GM18861 (cell line): Measurements from ENCODE around the gene MYO1B.
A peak's percentile ranks its signal among the peaks of the same experiment; 100 is the strongest.

ENCODE experiments used
- ATAC-seq: cut with Tn5 transposase; IDR thresholded peaks from one replicate; pipeline ENCODE4 v1.9.1; 2021; ENCODE audit not compliant: unreplicated experiment

MYO1B gene

GRCh38 chr2:191245046-191245868, at the start of gene MYO1B:
Gene MYO1B (plus strand): TSS chr2:191245404. CDS start chr2:191276896, 31,492 bp downstream.
- ATAC-seq = peak; percentile 55

GRCh38 chr2:191197096-191197495, 48.1 kb upstream of the MYO1B start:
- no peak for ATAC-seq

- ATAC-seq = no peak
Observed at GRCh38 chr2:191198271-191198670, 46.9 kb upstream of the MYO1B start.

- ATAC-seq = no peak
Observed at GRCh38 chr2:191199929-191200512, 45.2 kb upstream of the MYO1B start.

- ATAC-seq = no peak
Observed at GRCh38 chr2:191200910-191201309, 44.3 kb upstream of the MYO1B start.

- ATAC-seq = no peak
Observed at GRCh38 chr2:191202209-191202721, 42.9 kb upstream of the MYO1B start.

- no peak for ATAC-seq
Observed at GRCh38 chr2:191202881-191203397, 42.3 kb upstream of the MYO1B start.

- peak; percentile 71 for ATAC-seq
Observed at GRCh38 chr2:191204433-191204832, 40.8 kb upstream of the MYO1B start.

- no peak for ATAC-seq
Observed at GRCh38 chr2:191206613-191207471, 38.4 kb upstream of the MYO1B start.

- ATAC-seq = no peak
Observed at GRCh38 chr2:191209340-191209739, 35.9 kb upstream of the MYO1B start.

GRCh38 chr2:191212119-191212518, 33.1 kb upstream of the MYO1B start:
- no peak for ATAC-seq

- no peak for ATAC-seq
Observed at GRCh38 chr2:191213333-191213732, 31.9 kb upstream of the MYO1B start.

- no peak for ATAC-seq
Observed at GRCh38 chr2:191215230-191215629, 30.0 kb upstream of the MYO1B start.

GRCh38 chr2:191215666-191216065, 29.5 kb upstream of the MYO1B start:
- no peak for ATAC-seq

- no peak for ATAC-seq
Observed at GRCh38 chr2:191217580-191217979, 27.6 kb upstream of the MYO1B start.

- peak; percentile 41 for ATAC-seq
Observed at GRCh38 chr2:191218292-191218898, 26.8 kb upstream of the MYO1B start.

- ATAC-seq = peak; percentile 57
Observed at GRCh38 chr2:191220671-191221070, 24.5 kb upstream of the MYO1B start.

GRCh38 chr2:191221666-191222065, 23.5 kb upstream of the MYO1B start:
- ATAC-seq = no peak

- peak; percentile 35 for ATAC-seq
Observed at GRCh38 chr2:191222507-191222906, 22.7 kb upstream of the MYO1B start.

- no peak for ATAC-seq
Observed at GRCh38 chr2:191222952-191223351, 22.3 kb upstream of the MYO1B start.

- ATAC-seq = no peak
Observed at GRCh38 chr2:191225126-191225525, 20.1 kb upstream of the MYO1B start.
